Heart left ventricle (tissue), 16 donors: ENCODE data around the gene KCNN3. TPM values are rescaled to one million over a fixed set of nuclear protein-coding genes. Genes with fewer than 3 reads are reported as not detected.
A peak's percentile ranks its signal among the peaks of the same experiment; 100 is the strongest.

Source experiments
- ATAC-seq, 4 donors: fragments of 200-7000 bp; cut with Tn5 transposase; one replicate each; pipeline ENCODE4 v1.9.1; 2020 to 2022; ENCODE audit warnings: moderate library complexity in 4 of 4, mild to moderate bottlenecking in 3 of 4, moderate number of reproducible peaks in 1 of 4
- DNase-seq, 5 donors: peaks; one replicate each; pipeline ENCODE4 v3.0.0-alpha.2; 2020
- H3K27ac ChIP-seq, 12 donors: fragments of 200-600 bp; sonication (generic) in 4 of 12; one replicate each; pipeline versions ENCODE4 v1.5.0 to v1.8.0; 2016 to 2022; ENCODE audit warnings: mild to moderate bottlenecking in 2 of 12
- H3K27me3 ChIP-seq, 9 donors: fragments of 200-600 bp; sonication (generic) in 2 of 9; one replicate each; pipeline versions ENCODE4 v1.5.1 to v1.8.0; 2016 to 2022; ENCODE audit warnings: mild to moderate bottlenecking in 3 of 9
- H3K36me3 ChIP-seq, 9 donors: fragments of 200-600 bp; sonication (generic) in 2 of 9; one replicate each; pipeline versions ENCODE4 v1.5.0 to v1.8.0; 2018 to 2022; ENCODE audit warnings: mild to moderate bottlenecking in 2 of 9
- H3K4me1 ChIP-seq, 12 donors: fragments of 200-600 bp; sonication (generic) in 4 of 12; one replicate each; pipeline versions ENCODE4 v1.5.0 to v1.8.0; 2016 to 2022; ENCODE audit warnings: mild to moderate bottlenecking in 3 of 12
- H3K4me3 ChIP-seq, 12 donors: fragments of 200-600 bp; sonication (generic) in 4 of 12; one replicate each; pipeline versions ENCODE4 v1.5.0 to v1.8.0; 2017 to 2022; ENCODE audit warnings: mild to moderate bottlenecking in 9 of 12, moderate library complexity in 4 of 12
- H3K9me3 ChIP-seq, 12 donors: fragments of 200-600 bp; sonication (generic) in 4 of 12; one replicate each; pipeline versions ENCODE4 v1.5.0 to v1.8.0; 2016 to 2022; ENCODE audit warnings: mild to moderate bottlenecking in 1 of 12
- CTCF ChIP-seq, 12 donors: fragments of 200-600 bp; sonication (generic) in 4 of 12; IDR thresholded peaks; one replicate each; pipeline versions ENCODE4 v1.5.0 to v1.8.0; 2018 to 2022; ENCODE audit warnings: antibody characterized with exemption in 12 of 12, mild to moderate bottlenecking in 5 of 12
- POLR2A ChIP-seq, 2 donors: fragments of 450-650 bp; IDR thresholded peaks; one replicate each; pipeline ENCODE4 v1.6.1; 2017; ENCODE audit warnings: antibody characterized with exemption in 2 of 2, mild to moderate bottlenecking in 2 of 2, moderate library complexity in 2 of 2
- WGBS, 4 donors: extraction: QIAGEN DNeasy Blood & Tissue Kit in 2 of 4; methylation state at CpG; one replicate each; pipeline versions ENCODE4 v1.1.5 to v1.1.7; 2013 to 2018; 5-methylcytosine and 5-hydroxymethylcytosine counted together
- intact Hi-C, 10 donors: fragments of 100-400 bp; cut with DNase I; formaldehyde crosslinking; loops; one replicate each; pipeline versions ENCODE4 v1.11.1 to v1.14.2; 2022
- polyA plus RNA-seq, 2 donors: library from polyadenylated mRNA; stranded (reverse); fragments of 200-250 nt; gene quantifications; one replicate each; pipeline ENCODE4 v1.2.3, GENCODE V29; 2013
- total RNA-seq, 9 donors: library from RNA; depleted of rRNA in 2 of 9; stranded (reverse); fragments of >200 nt in 2 of 9; fragmentation: NEBNext Ultra II Directional in 3 of 9; extraction: Animal tissue kit (Norgen Biotek cat#: 25700) in 3 of 9; gene quantifications; one replicate each; pipeline versions ENCODE4 v1.1.0 to v1.2.4, GENCODE V29; 2016 to 2023
- donor health status: ischemic (EF 13 %, LVEDD 7.1; RV severe dilation, severe dysfunction).
- donor health status: healthy with polysubstance abuse.
- donor health status: DM: no; HTN: yes; CAD: no.
- donor health status: DM: no; HTN: no; CAD: no.
- donor health status: ischemic (EF 25% LVEDD 6.9; RV normal size, moderate dysfunction).
- donor health status: ischemic (EF 25% LVEDD 5.7; RV mildly dilated, moderate dysfunction).
- donor health status: healthy.
- donor health status: DM: yes; HTN: yes; CAD: no.
- donor health status: ischemic (EF 35%, LVEDD 5.7; RV mildly dilated, moderate dysfunction).
- donor health status: nonischemic (EF 11% LVEDD 7.7; RV severe dilation, severe dysfunction).
- donor health status: DM: yes; HTN: yes; CAD: no.
- donor health status: PGD.
- donor health status: ischemic (EF 29% LVEDD 5.4; RV normal size, mild dysfunction).
- donor health status: nonischemic (EF 23%, LVEDD 6.1; RV moderate dilation, normal function).

Gene KCNN3
- total and polyA plus RNA-seq, 11 donors: 0.42 to 4.6 (median 2.2) TPM

GRCh38 chr1:154748405-154748775 is 121.7 kb downstream of the KCNN3 start:
- Histone ChIP-seq H3K4me3 (no peak overlapping the region), H3K4me1 (peaks cover 0 to 47% (median 19%) of the 10 kb centered on the region in 12 donors), H3K9me3 (no peaks in the 10 kb centered on the region), H3K36me3 (no peaks in the 10 kb centered on the region), H3K27ac (peak overlapping the region in 4 of 12 donors; percentile 3 to 57 (median 30)), H3K27me3 (no peaks in the 10 kb centered on the region)
- intact Hi-C loops: loop anchor here in 1 of 10 donors (10.0 kb wide), 1 partner anchor 64 kb away; no protein-coding TSS in a partner anchor
- TF ChIP-seq CTCF (IDR thresholded peaks at IDR 0.05): no peak
- TF ChIP-seq POLR2A (IDR thresholded peaks at IDR 0.05): no peak
- ATAC-seq (no peak), DNase-seq (no peak)
- 63 to 78% (median 77%) methylated on average over 2 of the region's 2 CpGs for WGBS, 4 donors

GRCh38 chr1:154747740-154748404 is 122.2 kb downstream of the KCNN3 start:
- intact Hi-C loops: loop anchor here in 1 of 10 donors (10.0 kb wide), 1 partner anchor 63 kb away; no protein-coding TSS in a partner anchor
- DNase-seq (peak in 4 of 5 donors; percentile 43 to 71 (median 61)), ATAC-seq (peak; percentile 39 to 53 (median 47))
- Histone ChIP-seq H3K4me1 (peaks cover 0 to 48% (median 19%) of the 10 kb centered on the region in 12 donors), H3K9me3 (no peaks in the 10 kb centered on the region), H3K36me3 (no peaks in the 10 kb centered on the region), H3K27ac (peak overlapping the region in 6 of 12 donors; percentile 5 to 57 (median 30)), H3K27me3 (no peaks in the 10 kb centered on the region), H3K4me3 (no peak overlapping the region)
- no peak for TF ChIP-seq POLR2A (IDR thresholded peaks at IDR 0.05)
- TF ChIP-seq CTCF (IDR thresholded peaks at IDR 0.05): no peak
- WGBS, 4 donors: 51 to 74% (median 65%) methylated on average over 20 of the region's 20 CpGs

GRCh38 chr1:154747380-154747739 is 122.7 kb downstream of the KCNN3 start:
- no peaks in the 10 kb centered on the region for H3K36me3 ChIP-seq
- intact Hi-C loops: loop anchor here in 1 of 10 donors (10.0 kb wide), 1 partner anchor 63 kb away; no protein-coding TSS in a partner anchor
- H3K9me3 ChIP-seq: no peaks in the 10 kb centered on the region
- ATAC-seq: no peak
- no peak overlapping the region for H3K4me3 ChIP-seq
- DNase-seq: no peak
- H3K27ac ChIP-seq: peak overlapping the region in 3 of 12 donors; percentile 5 to 21 (median 5)
- H3K4me1 ChIP-seq: peaks cover 0 to 53% (median 22%) of the 10 kb centered on the region in 12 donors
- TF ChIP-seq CTCF (IDR thresholded peaks at IDR 0.05) (no peak), POLR2A (IDR thresholded peaks at IDR 0.05) (no peak)
- WGBS, 4 donors: 70 to 76% (median 74%) methylated on average over 7 of the region's 7 CpGs
- H3K27me3 ChIP-seq: no peaks in the 10 kb centered on the region

- Histone ChIP-seq H3K9me3 (no peaks in the 10 kb centered on the region), H3K27ac (peak overlapping the region in 3 of 12 donors; percentile 5 to 17 (median 5)), H3K4me3 (no peak overlapping the region), H3K4me1 (peaks cover 0 to 59% (median 27%) of the 10 kb centered on the region in 12 donors), H3K36me3 (no peaks in the 10 kb centered on the region), H3K27me3 (no peaks in the 10 kb centered on the region)
- TF ChIP-seq CTCF (IDR thresholded peaks at IDR 0.05) (no peak), POLR2A (IDR thresholded peaks at IDR 0.05) (no peak)
- ATAC-seq: no peak
- intact Hi-C loops: loop anchor here in 1 of 10 donors (10.0 kb wide), 1 partner anchor 62 kb away; no protein-coding TSS in a partner anchor
- 76 to 92% (median 86%) methylated on average over 6 of the region's 6 CpGs for WGBS, 4 donors
- no peak for DNase-seq
These were observed 123.3 kb downstream of the KCNN3 start for GRCh38 chr1:154746622-154747299.
